Effector CD8-positive, alpha-beta T cell (primary cell): ENCODE measurements around the gene ARL6IP6.

Experiments used
- DNase-seq: peaks from one replicate; lab custom pipeline; 2025; lab: John Stamatoyannopoulos, UW
- total RNA-seq, 4 experiments: gene quantifications; one replicate each; lab custom pipeline; 2026; lab: John Stamatoyannopoulos, UW

The ARL6IP6 gene
- 21.3 to 29.5 (median 27.5) reads per million in 4 experiments for total RNA-seq

DNA sequence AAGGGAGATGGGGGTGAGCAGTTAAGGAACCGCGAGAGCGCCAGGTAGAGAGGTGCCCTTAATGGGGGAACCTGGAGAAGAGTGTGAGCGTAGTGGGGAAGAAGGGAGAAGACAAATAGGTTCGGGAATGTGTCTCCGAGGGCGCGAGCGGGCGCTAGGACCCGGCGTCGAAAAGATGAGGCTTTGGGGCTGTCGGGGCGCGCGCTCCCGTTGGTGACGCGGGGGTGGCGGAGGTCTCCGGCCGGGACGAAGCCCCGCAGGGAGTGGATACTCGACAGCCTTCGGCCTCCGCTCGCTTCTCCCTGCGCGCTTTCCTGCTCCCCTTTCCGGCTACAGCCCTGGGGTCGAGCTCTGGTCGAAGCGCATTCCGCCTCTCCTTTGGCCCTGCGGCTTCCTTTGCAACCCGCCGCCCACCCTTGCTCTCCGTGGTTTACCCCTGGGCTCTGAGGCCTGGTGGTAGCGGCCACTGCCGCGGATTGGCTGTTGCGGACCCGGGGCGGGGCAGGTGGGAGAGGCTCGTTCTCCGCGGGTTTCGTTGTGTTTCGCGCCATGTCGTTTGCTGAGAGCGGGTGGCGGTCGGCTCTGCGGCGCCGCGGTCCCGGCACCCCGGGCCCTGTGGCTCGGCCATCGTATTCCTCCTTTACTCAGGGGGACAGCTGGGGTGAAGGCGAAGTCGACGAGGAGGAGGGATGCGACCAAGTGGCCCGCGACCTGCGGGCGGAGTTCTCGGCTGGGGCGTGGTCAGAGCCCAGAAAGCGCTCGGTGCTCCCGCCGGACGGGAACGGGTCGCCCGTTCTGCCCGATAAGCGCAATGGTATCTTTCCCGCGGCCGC, at the start of gene ARL6IP6:
TSS of gene ARL6IP6 (plus strand) at position 545 of the 833 bp plus-strand sequence. CDS start at position 550, 5 bp downstream.
- DNase-seq = peak; percentile 85

DNA sequence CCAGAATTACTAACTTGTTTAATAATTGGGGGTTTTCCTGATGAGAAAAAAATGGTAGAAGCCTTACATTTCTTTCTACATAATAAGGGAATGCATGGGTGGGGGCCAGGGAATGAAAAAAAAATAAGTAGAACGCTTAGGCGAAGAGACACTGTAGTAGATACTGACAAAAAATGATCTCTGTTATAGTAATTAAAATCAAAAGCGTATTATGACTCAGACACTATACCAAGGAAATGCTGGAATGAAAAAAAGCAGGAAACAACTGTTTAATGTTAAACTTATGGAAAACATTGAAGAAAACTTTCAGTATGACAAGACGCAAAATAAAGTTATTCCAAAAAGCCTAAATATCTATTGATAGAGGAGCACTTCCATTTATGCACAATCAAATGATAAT, 44.1 kb upstream of the ARL6IP6 start:
- no peak for DNase-seq

DNA sequence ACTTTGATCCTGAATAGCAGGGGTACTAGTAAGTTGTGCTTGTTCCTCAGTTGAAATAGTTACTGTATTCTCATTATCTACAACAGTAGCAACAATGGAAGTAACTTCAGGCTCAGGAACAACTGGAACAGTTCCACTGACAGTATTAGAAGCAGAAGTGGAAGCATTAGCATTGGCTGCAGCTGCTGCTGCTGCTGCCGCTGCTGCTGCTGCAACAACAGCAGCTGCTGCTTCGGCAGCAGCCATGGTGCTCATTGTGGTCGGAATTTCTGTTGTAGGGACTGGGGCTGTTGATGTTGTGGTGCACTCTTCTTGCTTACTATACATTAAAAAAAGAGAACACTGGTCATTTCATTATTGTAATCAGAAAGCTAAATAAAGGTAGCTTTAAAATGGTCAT, 42.0 kb upstream of the ARL6IP6 start:
- DNase-seq = no peak

DNA sequence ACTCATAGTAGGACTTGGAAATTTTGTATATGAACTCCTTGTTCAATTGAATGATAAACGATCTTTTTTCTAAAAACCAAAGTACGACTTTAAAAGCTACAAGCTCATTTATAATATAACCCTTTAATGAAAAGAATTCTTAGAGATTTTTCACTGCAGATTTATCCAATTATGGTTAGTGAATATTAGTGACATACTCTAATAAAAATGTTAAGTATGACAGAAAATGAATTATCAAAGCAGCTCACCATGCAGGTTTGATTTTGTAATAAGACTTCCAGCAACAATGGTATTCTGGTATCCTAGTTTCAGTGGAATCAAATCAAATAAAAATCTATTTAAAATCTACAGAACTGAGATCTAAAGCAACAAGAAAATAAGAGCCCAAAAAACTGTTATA, 39.6 kb upstream of the ARL6IP6 start:
- no peak for DNase-seq

DNA sequence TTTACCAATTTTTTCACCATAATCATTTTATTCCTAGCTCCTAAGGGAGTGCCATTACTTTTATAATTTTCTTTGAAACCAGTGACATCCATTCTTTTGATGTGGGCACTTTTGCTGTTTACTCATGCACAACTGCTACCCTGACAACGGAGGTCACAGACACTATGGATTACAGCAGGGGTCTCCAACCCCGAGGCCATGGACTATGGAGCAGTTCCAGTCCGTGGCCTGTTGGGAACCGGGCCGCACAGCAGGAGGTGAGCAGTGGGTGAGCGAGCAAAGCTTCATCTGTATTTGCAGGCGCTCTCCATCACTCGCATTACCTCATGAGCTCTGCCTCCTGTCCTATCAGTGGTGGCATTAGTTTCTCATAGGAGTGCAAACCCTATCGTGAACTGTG, 35.8 kb upstream of the ARL6IP6 start:
- DNase-seq = no peak

DNA sequence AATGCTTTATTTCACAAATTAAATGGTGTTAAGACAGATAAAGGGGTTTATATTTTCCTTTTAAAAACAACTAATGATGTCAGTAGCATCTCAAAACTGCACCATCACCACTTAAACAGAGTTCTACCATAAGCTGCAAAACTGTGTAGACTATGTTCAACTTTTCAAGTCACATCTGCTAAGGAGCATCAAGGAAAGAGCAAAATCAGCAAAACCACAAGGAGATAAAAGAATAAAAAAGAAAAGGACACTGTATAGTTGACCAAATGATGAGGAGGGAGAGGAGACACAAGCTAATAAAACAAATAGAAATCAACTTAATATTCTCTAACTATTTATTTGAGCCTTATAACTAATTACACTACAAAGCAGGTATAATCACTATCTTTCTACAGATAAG, 35.0 kb upstream of the ARL6IP6 start:
- no peak for DNase-seq

DNA sequence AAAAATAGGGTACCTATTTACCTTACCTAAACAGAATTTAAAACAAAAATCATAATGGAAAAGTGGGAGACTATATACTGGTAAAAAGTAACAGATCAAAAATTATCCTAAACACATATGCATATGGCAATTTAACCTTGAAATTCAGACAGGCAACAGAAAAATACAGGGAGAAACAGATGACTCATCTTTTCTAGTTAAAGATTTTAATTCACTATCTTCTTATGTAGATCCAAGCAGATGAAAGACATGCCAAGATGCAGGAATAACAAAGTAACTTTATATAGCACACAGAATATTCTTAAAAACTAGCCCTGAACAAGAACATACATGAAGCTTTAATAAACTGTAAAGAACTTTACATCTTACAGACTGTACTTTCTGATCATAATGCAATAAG, 32.1 kb upstream of the ARL6IP6 start:
- DNase-seq = no peak

DNA sequence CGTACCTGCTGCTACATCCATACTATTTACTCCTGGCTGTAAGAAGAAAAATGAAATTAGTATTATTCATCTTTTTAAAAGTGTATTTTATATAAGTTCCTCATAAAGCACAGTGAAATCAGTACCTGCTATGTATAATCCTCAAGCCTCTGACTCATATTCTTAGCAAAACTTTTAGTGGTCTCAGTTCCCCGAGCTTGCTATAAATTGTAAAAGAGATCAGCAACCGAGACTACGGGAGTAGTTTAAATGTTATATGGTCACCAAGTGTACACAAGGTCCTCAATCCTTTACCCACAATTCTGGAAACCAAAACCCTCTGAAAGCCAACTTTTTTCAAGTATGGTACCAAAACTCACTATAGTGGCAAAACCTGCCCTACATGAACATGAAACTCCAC, 25.4 kb upstream of the ARL6IP6 start:
- DNase-seq = no peak

DNA sequence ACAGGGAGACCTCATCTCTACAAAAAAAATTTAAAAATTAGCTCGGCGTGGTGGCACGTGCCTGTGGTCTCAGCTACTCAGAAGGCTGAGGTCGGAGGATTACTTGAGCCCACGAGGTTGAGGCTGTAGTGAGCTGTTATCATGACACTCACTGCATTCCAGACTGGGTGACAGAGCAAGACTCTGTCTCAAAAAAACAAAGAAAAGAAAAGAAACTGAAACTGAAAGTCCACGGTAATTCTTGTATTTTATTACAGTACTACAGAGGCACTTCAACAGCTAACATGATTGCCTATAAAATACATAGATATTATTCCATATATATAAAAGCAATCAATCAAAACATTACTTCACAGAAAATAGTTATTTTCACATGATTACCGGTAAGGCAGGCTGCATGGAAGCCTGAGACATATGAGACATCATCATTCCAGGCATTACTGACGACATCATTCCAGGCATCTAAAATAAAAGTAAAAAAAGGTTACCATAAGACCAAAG, 24.2 kb upstream of the ARL6IP6 start:
- no peak for DNase-seq

DNA sequence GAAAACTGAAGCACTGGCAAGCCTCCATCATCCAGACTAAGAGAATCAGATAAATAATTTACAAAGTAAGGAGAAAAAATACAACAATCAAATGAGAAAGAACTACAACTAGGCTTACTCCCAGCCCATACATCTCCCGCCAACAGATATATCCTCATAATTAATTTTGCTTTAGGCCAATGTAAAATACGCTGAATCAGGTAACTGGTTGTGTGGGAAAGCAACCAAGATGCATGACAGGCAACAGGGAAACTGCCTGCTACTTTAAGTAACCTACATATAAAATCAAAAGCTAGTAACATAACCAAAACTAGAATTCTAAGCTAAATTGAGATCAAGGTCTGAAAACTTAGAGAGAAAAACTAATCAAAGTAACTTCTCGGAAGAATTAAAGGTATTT, 22.7 kb upstream of the ARL6IP6 start:
- no peak for DNase-seq

DNA sequence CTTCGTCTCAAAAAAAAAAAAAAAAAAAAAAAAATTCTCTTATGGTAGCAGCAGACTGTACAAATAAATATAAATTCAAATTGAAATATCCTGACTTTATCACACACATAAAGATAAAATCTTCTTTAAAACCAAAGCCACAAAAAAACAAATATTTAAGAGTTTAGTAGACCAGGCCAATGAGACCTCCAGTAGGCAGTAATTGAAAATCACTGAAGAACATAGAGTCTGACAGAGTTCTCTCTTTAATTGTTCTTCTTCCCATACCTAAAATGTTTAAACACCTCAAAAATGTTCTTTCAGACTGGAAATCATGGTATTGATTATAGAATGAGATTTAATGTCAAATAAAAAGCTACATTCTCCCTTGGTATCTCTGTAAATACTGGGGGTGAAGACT, 21.9 kb upstream of the ARL6IP6 start:
- no peak for DNase-seq

DNA sequence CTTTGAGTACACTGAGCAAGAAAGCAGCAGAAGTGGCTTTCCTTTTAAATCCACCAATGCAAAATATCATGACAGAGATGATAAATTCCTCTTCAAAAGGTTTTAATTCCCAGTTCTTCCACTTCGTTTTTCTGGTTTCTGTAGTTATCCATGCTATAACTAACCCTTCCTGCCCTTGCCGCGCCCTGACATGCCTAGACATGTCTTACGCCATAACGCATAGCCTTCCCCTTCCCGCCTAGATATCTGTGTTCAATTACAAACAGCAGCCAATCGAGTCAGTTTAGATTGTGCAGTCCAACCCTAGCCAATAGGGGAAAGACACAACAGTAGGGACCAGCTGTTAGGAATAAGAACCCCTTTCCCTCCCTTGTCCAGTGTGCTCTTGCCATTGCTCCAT, 17.2 kb upstream of the ARL6IP6 start:
- DNase-seq = no peak

DNA sequence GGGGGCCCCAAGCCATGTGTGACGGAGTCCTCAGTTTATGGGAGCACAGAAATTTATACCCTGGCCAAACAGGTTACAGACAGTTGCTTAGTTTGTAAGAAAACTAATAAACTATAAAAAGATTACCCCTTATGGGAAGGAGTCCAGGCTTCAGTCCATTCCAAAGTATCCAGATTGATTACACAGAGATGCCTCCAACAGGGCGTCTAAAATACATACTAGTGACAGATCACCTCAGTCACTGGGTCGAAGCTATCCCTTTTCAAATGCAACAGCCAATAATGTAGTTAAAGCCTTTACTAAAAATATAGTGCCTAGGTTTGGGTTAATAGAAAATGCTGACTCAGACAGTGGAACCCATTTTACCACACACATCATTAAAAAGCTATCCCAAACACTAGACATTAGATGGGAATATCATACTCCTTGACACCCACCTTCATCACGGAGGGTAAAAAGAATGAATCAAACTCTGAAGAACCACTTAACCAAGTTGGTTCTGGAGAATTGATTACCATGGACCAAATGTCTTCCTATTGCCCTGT, 11.9 kb upstream of the ARL6IP6 start:
- no peak for DNase-seq

DNA sequence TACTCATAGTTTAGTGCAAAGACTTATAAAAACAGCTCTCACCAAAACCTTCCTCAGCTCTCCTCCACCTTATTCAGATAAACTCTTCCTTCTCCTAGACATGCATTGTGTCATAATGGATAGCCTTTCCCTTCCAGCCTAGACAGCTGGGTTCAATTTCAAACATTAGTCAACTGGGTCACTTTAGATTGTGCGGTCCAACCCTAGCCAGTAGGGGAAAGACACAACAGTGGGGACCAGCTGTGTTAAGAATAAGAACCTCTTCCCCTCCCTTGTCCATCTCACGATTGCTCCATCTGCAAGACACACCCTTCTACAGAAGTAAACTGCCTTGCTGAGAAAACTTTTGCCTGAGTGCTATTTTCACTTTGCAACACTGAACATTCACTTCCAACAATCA, 9.7 kb upstream of the ARL6IP6 start:
- DNase-seq = no peak

DNA sequence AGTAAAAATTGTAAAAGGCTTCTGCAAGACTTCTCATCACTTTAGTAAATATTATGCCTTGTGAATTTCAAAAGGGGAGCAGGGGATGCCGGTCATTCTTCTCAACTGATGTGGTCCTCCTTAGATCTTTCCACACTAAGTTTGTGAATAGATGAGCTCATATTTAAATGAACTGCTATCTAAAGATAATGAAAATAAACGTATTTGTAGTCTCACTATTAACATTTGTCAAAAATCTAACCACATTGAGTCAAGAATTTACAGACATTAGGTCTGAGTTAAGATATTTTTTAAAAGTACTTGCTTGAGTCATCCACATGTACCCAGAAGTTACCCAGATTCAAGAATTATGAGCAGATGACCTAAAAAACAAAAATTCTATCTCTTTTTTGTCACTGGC, 7.7 kb upstream of the ARL6IP6 start:
- DNase-seq = no peak

DNA sequence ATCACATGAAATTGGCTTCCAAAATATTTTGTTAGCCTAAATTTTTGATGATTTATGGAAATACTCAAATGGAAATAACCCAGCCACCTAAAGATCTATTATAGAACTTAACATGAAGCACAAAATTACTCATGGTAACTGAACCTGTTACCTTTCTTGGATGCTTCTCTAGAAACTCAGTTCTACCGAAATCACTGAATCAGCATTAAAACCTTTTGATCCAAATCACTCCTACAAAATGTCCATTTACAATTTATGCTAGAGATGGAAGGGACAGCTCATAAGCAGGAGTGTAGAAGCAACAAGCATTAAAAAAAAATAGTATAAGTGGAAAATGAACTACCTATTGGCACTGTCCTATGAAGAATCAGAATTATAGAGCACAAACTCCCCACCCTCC, 3.3 kb upstream of the ARL6IP6 start:
- no peak for DNase-seq

DNA sequence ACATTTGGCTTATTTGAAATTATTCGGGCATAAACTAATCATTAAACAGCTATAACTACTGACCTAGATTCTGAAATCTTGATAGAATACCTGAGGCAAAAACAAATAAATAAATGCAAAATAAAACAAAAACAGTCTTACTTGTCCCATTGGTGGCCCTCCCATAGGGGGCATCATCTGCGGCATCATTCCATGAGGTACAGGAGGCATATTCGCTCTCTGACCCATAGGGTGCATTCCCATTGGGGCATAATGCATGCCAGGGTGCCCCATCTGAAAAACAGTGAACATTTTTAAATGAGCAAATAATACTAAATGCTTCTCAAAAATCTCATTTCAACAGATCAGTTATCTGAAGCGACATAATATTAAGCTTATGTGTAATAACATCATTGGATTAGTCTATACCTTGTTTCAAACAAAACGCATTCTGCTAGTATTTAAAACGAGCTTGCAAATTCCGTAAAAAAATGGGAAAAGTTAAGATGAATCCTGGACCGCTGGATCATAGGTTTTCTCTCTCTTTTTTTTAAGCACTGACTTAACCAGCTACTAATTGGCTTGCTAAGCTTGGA, 2.5 kb upstream of the ARL6IP6 start:
- DNase-seq = no peak

DNA sequence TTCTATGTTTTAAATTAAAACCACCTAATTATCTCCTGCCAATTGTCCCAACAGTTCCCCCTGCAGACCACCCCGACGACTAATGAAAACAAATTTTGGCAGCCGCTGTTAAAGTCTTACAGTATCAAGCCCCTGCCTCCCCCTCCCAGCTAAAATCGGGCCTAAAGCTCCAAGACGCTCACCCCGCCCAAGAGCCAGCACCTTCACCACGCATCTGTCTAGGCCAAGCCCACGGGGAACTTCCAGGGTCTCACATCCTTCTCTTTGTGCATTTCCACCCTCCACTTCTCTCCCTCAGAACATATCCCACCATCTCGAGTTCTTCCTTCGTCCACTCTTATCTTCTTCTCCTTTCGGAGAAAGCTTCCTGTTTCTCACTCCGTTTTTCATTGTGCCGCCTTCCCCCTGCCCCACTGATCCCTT, 1.6 kb upstream of the ARL6IP6 start:
- peak; percentile 37 for DNase-seq

DNA sequence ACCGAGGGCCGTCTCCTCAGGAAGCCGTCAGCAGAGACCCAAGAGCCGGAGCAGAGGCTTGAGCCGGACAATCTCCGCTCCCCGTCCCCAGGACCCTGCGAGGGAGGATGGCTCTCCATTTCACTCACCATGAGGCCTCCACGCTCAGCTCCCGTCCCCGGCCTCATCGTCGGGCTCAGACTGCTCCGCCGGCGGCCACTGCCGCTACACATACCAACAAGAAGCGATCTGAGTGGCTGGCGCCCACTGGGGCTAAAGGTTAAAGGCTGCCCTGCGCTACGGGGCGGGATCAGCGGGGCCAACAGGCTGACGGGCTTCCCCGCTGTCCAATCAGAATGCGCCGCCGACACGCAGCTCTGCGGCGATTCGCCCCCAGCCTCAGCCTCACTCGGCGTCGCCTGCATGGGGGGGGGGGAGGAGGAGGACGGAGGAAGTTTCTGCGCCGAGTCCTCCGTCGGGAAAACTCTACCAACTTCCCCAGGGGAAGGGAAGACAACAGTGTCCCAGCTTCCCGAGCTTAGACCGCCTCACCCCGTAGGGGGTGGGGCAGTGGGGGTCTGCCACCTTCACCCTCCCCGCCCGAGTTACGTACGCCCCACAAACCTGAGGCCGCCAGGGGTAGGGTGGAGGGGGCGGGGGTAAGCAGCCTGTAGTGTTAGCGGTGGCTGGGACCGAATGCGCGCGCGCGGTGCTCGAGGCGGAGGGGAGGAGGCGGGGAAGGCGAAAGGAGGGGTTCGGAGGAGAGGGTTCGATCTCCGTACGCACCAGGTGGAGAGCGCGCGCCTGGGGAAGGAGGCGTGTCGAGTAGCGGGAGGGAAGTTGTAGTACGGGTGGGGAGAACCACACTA, 968 bp upstream of the ARL6IP6 start, which contains the start of gene PRPF40A:
TSS of gene PRPF40A (minus strand) at position 234 of the 848 bp plus-strand sequence. CDS start at position 212, 22 bp downstream.
- DNase-seq = peak; percentile 98

DNA sequence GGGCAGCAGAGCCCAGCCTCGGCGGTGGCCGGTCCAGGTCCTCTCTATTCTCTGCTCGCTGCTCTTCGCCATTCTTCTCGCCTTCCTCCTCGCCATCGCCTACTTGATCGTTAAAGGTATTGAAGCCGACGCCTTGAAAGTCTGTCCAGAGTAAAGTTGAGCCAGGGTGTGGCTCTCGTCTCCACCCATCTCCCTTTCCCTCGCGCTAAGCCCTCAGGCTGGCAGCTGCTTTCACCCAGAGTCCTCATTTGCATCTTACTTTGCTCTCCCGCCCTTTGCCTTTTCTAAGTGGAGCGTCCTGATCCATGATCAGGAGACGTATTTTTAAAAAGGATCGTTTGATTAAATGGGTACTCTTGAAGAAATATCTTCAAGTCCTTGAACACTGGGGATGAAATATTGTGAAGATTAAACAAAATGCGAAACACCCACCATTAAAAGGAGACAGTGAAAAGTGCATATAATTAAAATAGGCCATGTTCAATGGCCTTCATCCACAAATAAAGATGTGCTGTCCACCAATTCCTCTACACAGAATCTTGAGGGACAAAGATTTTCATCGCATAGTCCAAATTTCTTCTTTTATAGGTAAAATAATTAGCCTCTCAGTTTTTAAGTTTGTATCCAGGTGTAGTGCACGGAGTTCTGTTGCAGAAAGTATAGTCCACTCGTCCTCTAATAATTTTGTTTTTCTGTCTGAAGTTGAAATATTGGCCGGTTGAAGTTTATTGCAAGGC, 657 bp downstream of the ARL6IP6 start:
- no peak for DNase-seq

DNA sequence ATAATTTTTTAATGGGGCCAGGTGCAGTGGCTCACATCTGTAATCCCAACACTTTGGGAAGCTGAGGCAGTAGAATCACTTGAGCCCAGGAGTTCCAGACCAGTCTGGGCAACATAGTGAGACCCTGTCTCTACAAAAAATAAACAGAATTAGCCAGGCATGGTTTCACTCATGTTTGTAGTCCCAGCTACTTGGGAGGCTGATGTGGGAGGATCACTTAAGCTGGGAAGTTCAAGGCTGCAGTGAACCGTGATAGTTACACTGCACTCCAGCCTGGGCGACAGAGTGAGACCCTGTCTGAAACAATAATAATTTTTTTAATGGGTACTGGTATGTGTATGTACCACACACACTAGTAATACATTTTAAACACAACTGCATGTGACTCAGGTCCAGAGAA, 2.4 kb downstream of the ARL6IP6 start:
- DNase-seq = no peak
